ENCODE data around the gene FPR2. TPM values are rescaled to one million over a fixed set of nuclear protein-coding genes. Genes with fewer than 3 reads are reported as not detected.
"Not testable (repeated sequence)": the region's sequence is repeated elsewhere in the genome, so short reads cannot be mapped to it uniquely, and the experiment has no call there.

Gene FPR2
- 4.0 TPM for total RNA-seq

DNA sequence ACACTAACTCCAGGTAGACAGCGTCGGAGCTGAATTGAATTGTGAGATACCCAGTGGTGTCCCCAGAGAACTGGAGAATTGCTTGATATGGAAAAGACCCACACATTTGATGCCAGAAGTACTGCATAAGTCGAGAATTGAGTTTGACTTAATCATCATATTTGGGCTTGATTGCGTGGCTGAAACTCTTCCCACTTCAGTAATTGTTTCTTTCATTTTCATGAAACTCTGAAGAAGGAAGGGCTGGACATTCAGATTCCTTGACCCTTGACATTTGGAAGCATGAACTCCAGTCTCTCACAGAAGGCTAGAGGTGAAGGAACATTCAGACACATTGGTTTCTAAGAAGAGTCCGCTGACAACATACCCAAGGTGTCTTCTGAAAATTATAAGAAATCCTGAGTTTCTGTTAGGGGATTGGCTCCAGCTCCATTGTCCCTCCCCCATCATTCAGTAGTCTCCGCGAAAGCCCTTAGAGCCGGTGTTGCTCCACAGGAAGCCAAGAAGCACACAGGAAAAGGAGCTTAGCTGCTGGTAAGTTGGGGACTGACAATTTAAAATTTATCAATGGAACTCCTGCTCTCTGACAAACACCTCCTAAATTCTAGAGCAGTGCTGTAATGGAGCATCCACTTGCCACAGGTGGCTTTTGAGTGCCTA is at the start of gene FPR2:
Gene FPR2, plus strand, starts transcription at position 484 of the 660 bp plus-strand sequence. CDS start 7,479 bp downstream, outside the sequence.
- DNase-seq, result no peak

GRCh38 chr19:51711702-51712101 is 49.3 kb upstream of the FPR2 start:
- DNase-seq, result no peak

DNA sequence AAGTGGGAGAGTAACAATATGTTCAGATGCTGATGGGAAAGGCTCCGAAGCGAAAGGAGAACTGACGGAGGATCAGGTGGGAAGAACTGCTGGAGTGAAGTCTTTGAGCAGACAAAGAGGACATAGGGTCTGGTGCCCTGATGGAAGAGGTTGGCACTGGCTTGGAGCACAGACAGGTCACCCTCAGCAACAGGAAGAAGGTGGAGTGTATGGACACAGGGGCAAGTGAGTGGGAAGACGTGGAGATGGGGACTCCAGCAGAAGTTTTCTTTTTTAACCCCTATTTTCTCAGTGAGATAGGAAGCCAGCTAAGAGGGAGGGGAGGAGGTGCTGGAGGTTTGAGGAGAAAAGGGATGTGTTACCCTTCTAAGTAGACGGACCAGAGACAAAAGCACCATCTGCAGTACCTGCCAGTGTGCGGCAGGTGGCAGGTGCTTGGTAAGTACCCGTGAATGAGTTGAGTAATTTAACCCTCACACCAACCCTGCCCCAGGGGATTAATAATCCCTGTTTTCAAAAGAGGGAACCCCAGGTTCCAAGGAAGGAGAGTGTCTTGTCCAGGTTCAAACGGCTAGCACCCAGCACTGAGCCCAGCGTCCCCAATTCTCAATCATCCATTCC is 48.4 kb upstream of the FPR2 start:
- DNase-seq, result no peak

- no peak for DNase-seq
These were observed 47.4 kb upstream of the FPR2 start for GRCh38 chr19:51713319-51714285.

DNA sequence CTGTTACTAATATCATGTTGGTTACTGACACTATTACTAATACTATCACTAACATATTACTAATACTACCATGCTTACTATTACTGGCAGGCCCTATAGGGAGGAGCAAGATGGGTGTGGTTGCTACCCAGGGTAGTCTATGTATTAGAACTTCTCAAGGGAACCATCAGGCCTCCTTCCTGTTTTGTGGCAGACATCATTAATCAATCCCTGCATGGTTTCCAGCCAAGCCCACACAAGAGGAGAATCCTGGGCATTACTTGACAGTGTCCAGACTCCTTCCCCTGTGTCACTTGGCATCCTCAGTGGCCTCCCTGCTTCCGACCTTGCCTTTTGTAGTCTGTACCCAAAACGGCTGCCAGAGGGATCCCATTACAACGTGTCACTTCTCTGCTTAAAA is 46.1 kb upstream of the FPR2 start:
- DNase-seq, result no peak

GRCh38 chr19:51715850-51716249 is 45.1 kb upstream of the FPR2 start:
- no peak for DNase-seq

DNA sequence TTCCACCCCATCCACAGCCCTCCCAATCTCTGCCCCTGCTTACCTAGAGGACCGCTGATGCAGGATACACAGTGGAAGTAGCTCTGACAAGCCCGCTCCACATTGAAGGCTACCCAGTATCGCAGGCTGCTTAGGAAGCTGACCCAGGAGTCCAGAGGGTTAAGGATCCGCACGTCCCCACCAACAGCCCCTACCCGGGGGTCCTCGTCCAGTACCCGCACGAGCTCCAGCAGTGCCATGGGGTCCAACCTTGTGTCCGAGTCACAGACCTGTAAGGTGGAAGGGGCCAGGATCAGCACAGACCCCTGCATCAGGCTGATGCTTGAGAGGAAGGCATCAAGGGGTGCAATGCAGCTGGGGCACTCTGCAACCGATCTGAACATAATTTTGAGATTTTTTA is 44.1 kb upstream of the FPR2 start:
- DNase-seq, result no peak

DNA sequence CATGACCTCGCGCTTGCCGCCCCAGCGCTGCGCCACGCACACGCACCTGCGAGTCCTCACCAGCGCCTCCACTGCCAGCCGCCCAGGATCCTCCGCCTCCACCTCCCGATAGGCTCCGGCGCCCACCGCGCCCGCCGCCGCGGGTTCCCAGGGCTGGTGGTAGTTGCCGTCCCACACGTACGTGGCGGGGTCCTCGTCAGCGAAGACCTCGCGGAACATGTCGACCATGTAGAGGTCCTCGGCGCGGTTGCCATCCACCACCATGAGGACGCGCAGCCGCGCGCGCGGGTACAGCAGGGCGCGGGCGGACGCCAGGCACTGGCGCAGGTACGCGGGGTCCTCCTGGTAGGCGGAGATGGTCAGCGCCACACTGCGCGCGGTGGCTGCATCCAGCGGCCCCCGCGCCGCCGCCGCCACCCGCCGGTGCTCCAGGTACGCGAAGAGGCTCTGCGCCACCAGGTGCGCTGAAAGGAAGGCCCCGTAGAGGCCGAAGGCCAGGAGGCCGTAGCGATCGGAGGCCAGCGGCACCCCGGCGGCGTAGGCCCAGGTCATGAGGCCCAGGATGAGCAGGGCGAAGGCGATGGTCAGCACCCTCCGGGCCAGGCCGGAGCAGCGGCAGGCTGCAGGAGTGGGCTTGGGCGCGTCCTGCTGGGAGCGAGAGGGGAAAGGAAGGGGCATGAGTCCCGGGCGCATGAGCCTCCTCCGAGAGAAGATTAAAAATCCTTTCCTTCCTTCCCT is 41.6 kb upstream of the FPR2 start:
- DNase-seq, result no peak

- DNase-seq, result no peak
These were observed 39.1 kb upstream of the FPR2 start for GRCh38 chr19:51721905-51722304.

- no peak for DNase-seq
These were observed 38.5 kb upstream of the FPR2 start for GRCh38 chr19:51722492-51722891.

GRCh38 chr19:51724543-51724942 is 36.4 kb upstream of the FPR2 start:
- no peak for DNase-seq

DNA sequence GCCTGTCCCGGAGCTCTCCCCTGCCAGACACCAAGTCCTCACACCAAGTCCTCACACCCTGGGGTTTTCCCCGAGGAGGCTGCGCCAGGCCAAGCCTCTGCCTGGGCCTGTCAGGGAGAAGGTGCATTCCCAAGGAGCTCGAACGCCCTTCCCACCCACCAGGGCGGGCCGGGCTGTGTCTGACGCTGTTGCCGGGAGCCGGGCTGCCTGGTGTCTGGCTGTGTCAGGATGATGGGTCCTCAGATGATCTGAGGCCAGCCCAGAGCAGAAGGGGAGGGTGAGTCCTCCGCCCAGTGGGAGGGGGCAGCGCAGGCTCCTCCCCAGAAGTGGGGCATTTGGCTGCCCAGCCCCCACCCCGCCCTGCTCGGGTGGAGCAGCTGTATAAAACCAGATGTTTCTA is 34.9 kb upstream of the FPR2 start:
- DNase-seq, result peak; percentile 47

DNA sequence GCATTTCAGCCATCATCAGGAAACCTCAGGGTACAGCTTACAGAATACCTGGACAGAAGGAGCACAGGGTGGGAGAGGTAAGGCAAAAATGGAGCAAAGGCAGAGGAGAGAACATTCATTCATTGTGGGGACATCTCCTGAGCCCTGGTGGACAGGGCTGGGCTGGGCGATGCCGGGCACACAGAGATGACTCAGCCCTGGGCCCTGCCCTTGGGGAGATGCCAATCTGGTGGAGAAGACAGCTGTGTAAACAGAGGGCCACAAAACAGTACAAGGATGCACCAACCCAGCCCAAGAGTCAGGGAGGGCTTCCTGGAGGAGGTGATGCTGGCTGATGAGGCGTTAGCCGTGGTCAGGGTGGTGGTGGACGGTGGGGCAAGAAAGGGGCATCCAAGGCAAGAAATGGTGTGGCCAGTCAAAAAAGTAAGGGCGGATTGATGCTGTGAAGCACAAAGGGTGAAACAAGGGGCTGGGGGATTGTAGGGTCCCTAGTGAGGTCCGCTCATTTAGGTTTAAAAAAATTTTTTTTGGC is 33.6 kb upstream of the FPR2 start:
- DNase-seq, result no peak

DNA sequence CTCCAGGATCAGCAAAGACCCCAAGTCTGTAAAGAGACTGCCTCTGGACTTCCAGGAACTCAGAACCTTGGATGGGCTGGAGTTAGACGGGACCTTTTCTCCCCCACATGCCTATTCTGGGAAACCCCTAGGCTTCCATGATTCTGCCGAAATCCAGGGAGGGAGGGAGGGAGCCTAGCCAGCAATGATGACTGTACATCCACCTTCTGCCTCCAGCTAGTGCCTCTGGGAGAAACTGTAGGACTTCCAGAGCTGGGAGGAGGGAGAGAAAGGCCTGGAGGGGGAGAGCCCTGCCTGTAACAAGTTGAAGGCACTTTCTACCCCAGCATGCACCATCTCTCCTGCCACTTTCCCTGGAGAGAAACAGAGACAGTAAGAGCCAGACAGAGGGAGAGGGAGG is 31.2 kb upstream of the FPR2 start:
- DNase-seq, result no peak

DNA sequence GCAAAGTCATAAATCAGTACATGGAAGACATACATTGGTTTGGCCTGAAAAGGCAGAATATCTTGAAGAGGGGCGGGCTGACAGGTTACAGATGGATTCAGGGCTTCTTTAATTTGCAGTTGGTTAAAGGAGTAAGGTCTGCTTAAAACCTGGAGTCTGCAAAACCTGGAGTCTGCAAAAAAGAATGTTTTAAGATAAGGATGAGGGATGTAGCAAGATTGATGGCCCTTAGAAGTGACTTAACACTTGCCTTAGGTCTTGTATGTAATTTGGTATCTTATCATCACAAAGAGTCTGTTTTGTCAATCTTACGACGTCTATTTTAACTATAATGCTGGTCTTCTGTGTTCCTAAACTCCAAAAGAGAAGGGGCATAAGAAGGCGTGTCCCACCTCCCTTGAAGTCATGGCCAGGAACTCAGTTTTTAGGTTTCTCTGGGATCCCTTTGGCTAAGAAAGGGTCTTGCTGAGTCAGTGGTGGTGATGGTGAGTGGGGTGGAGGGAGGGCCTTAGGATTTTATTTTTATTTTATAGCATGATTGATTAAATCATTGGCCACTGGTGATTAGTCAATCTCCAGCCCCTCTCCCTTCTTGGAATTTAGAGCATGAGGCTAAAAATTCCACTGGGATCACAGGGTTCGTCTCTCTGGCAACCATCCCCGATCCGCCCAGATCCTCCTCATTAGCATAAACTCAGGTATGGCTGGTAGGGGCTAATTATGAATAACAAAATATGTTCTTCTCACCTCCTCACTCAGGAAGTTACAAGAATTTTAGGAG is 27.0 kb upstream of the FPR2 start:
- DNase-seq, result no peak

- DNase-seq, result no peak
These were observed 25.1 kb upstream of the FPR2 start for GRCh38 chr19:51735759-51736449.

DNA sequence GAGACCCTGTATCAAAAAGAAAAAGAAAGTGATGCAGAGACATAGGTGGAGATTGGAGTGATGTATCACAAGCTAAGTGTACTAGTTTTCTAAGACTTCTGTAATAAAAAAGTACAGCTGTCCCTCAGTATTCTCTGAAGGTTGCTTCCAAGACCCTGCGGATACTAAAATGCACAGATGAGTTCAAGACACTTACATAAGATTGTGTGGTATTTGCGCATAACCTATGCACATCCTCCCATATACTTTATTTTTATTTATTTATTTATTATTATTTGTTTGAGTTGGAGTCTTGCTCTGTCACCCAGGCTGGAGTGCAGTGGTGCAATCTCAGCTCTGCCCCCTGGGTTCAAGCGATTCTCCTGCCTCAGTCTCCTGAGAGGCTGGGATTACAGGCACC is 23.6 kb upstream of the FPR2 start:
- DNase-seq, result no peak

DNA sequence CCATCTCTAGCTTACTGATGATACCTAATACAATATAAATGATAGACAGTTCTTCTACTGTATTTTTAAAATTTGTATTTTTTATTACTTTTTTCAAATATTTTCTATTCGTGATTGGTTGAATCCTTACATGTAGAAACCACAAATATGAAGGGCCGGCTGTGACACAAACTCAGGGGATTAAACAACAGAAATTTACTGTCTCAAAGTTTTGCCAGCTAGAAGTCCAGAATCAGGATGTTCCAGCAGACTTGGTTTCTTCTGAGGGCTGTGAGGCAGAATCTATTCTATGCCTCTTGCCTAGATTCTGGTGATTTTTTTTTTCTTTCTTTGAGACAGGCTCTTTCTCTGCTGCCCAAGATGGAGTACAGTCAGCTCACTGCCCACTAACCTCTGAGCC is 23.1 kb upstream of the FPR2 start:
- DNase-seq, result no peak

- DNase-seq, result not testable (repeated sequence)
These were observed 22.5 kb upstream of the FPR2 start for GRCh38 chr19:51738523-51738922.

DNA sequence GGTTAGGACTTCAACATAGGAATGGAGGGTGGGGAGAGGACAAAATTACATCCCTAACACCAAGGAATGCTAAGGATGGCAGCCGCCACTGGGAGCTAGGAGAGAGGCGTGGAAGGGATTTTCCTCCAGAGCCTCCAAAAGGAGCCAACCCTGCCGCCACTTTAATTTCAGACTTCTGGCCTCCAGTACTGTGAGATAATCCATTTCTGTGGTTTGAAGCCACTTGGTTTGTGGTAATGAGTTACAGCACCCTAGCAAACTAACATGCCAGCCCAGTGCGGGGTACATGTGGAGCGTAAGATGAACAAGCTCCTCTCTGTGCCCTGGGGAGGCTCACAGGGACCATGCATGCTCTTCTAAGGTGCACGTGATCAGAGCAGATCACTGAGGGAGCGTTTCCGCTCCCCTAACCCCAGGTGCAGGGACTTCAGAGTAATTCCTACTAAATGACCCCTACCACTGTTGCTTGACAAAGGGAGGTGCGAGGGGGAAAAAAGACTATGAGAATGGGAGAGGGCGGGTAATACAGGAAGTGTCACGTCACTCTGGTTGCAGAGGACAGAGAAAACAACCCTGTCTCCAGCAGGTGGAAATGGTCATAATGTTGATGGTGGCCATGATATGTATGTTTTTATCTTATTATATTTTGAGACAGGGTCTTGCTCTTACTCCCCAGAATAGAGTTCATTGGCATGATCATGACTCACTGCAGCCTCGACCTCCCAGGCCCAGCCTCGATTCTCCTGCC is 21.3 kb upstream of the FPR2 start:
- DNase-seq, result no peak
